SK-N-SH treated with all-trans-retinoic acid at 6 μM for 48 hours (cell line): ENCODE data around the gene PYM1.

ENCODE experiments used
- ATAC-seq: fragments of 200-7000 bp; cut with Tn5 transposase; 3 replicates; pipeline ENCODE4 v1.9.1; 2020; ENCODE audit warnings: mild to moderate bottlenecking, moderate library complexity
- CSDC2 ChIP-seq: fragments of 250-450 bp; sonication (Bioruptor Pico); IDR thresholded peaks from 2 replicates; pipeline ENCODE4 v1.5.0; 2020; ENCODE audit warnings: mild to moderate bottlenecking, moderate library complexity
- ESRRG ChIP-seq: fragments of 250-450 bp; sonication (Bioruptor Pico); IDR thresholded peaks from 2 replicates; pipeline ENCODE4 v1.6.1; 2021; ENCODE audit warnings: mild to moderate bottlenecking
- ISL1 ChIP-seq: fragments of 250-450 bp; sonication (Bioruptor Pico); IDR thresholded peaks from 2 replicates; pipeline ENCODE4 v2.1.2; 2022; ENCODE audit warnings: mild to moderate bottlenecking, moderate library complexity
- OSR1 ChIP-seq: fragments of 250-450 bp; sonication (Bioruptor Pico); IDR thresholded peaks from 2 replicates; pipeline ENCODE4 v1.8.0; 2022; ENCODE audit warnings: moderate library complexity, mild to moderate bottlenecking, inconsistent platforms
- PATZ1 ChIP-seq: fragments of 250-450 bp; sonication (Bioruptor Pico); IDR thresholded peaks from 2 replicates; pipeline ENCODE4 v1.8.0; 2020; ENCODE audit warnings: mild to moderate bottlenecking, moderate library complexity, borderline replicate concordance
- RARB ChIP-seq: fragments of 250-450 bp; sonication (Bioruptor Pico); IDR thresholded peaks from 2 replicates; pipeline ENCODE4 v1.8.0; 2021; ENCODE audit warnings: mild to moderate bottlenecking, moderate library complexity
- SNAI2 ChIP-seq: fragments of 250-450 bp; sonication (Bioruptor Pico); IDR thresholded peaks from 2 replicates; pipeline ENCODE4 v1.5.0; 2020; ENCODE audit warnings: mild to moderate bottlenecking, moderate library complexity
- TOX ChIP-seq: fragments of 250-450 bp; sonication (Bioruptor Pico); IDR thresholded peaks from 2 replicates; pipeline ENCODE4 v1.8.0; 2021; ENCODE audit warnings: mild to moderate bottlenecking, moderate library complexity, borderline replicate concordance
- ZC3H10 ChIP-seq: fragments of 250-450 bp; sonication (Bioruptor Pico); IDR thresholded peaks from 2 replicates; pipeline ENCODE4 v1.5.1; 2021; ENCODE audit warnings: mild to moderate bottlenecking, moderate library complexity
- ZFP3 ChIP-seq: fragments of 250-450 bp; sonication (Bioruptor Pico); IDR thresholded peaks from 2 replicates; pipeline ENCODE4 v1.5.0; 2020; ENCODE audit warnings: mild to moderate bottlenecking, moderate library complexity
- ZNF565 ChIP-seq: fragments of 450-650 bp; formaldehyde crosslinking; conservative IDR thresholded peaks from 2 replicates; pipeline ENCODE4 v1.5.0; 2020; ENCODE audit warnings: low read depth, mild to moderate bottlenecking, moderate library complexity
- ZNF70 ChIP-seq: fragments of 450-650 bp; formaldehyde crosslinking; IDR thresholded peaks from 2 replicates; pipeline ENCODE4 v1.5.0; 2020; ENCODE audit warnings: mild to moderate bottlenecking, moderate library complexity
- TF ChIP-seq, protein P1 (sequence below): fragments of 250-450 bp; sonication (Bioruptor Pico); IDR thresholded peaks from 2 replicates; pipeline ENCODE4 v1.5.1; 2021; ENCODE audit warnings: mild to moderate bottlenecking, moderate library complexity
- TF ChIP-seq, protein P2 (sequence below): fragments of 250-450 bp; sonication (Bioruptor Pico); IDR thresholded peaks from 2 replicates; pipeline ENCODE4 v1.5.0; 2020; ENCODE audit warnings: mild to moderate bottlenecking, moderate library complexity
- TF ChIP-seq, protein P3 (sequence below): fragments of 250-450 bp; sonication (Bioruptor Pico); IDR thresholded peaks from 2 replicates; pipeline ENCODE4 v1.5.1; 2020; ENCODE audit warnings: low read depth, mild to moderate bottlenecking, moderate library complexity

PYM1 gene

GRCh38 chr12:55922126-55922525 is 5.6 kb downstream of the PYM1 start:
- no peak for ATAC-seq
- TF ChIP-seq CSDC2 (CRISPR knock-in tag) (no peak), ISL1 (no peak), SNAI2 (CRISPR knock-in tag) (no peak), RARB (CRISPR knock-in tag) (no peak), OSR1 (no peak), ZFP3 (CRISPR knock-in tag) (no peak), PATZ1 (CRISPR knock-in tag) (no peak), ZNF70 (CRISPR knock-in tag) (no peak)
- TF ChIP-seq, protein P1, sequence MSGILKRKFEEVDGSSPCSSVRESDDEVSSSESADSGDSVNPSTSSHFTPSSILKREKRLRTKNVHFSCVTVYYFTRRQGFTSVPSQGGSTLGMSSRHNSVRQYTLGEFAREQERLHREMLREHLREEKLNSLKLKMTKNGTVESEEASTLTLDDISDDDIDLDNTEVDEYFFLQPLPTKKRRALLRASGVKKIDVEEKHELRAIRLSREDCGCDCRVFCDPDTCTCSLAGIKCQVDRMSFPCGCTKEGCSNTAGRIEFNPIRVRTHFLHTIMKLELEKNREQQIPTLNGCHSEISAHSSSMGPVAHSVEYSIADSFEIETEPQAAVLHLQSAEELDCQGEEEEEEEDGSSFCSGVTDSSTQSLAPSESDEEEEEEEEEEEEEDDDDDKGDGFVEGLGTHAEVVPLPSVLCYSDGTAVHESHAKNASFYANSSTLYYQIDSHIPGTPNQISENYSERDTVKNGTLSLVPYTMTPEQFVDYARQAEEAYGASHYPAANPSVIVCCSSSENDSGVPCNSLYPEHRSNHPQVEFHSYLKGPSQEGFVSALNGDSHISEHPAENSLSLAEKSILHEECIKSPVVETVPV = no peak
- TF ChIP-seq, protein P2, sequence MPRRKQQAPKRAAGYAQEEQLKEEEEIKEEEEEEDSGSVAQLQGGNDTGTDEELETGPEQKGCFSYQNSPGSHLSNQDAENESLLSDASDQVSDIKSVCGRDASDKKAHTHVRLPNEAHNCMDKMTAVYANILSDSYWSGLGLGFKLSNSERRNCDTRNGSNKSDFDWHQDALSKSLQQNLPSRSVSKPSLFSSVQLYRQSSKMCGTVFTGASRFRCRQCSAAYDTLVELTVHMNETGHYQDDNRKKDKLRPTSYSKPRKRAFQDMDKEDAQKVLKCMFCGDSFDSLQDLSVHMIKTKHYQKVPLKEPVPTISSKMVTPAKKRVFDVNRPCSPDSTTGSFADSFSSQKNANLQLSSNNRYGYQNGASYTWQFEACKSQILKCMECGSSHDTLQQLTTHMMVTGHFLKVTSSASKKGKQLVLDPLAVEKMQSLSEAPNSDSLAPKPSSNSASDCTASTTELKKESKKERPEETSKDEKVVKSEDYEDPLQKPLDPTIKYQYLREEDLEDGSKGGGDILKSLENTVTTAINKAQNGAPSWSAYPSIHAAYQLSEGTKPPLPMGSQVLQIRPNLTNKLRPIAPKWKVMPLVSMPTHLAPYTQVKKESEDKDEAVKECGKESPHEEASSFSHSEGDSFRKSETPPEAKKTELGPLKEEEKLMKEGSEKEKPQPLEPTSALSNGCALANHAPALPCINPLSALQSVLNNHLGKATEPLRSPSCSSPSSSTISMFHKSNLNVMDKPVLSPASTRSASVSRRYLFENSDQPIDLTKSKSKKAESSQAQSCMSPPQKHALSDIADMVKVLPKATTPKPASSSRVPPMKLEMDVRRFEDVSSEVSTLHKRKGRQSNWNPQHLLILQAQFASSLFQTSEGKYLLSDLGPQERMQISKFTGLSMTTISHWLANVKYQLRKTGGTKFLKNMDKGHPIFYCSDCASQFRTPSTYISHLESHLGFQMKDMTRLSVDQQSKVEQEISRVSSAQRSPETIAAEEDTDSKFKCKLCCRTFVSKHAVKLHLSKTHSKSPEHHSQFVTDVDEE (CRISPR knock-in tag) = no peak

DNA sequence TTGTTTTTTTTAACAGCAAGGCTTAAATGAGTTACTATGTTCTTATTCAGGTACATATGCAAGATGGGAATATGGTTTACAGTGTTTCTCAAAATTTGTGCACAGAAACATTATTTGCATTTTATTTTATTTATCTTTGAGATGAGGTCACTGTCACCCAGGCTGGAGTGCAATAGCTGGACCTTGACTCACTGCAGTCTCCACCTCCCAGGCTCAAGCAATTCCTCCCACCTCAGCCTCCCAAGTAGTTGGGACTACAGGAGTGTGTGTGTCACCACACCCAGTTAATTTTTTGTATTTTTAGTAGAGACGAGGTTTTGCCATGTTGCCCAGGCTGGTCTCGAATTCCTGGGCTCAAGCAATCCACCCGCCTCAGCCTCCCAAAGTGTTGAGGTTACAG is 8.7 kb downstream of the PYM1 start:
- peak; percentile 26; the same call in 1 of the 3 replicates for ATAC-seq

DNA sequence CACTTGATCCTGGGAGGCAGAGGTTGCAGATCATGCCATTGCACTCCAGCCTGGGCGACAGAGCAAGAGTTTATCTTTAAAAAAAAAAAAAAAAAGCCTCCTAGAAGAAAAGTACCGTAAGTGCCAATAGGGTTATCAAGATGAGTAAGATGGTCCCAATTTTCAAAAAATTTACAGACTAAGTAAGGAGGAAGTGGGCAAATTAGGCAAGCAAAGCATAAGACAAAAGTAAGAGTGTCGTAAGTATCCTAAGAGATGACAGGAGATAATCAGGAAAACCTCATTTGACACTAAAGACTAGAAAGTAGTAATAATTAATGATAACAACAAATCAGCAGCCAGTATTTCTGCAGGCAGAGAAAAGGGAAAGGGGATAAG is 12.2 kb downstream of the PYM1 start:
- ATAC-seq = no peak

GRCh38 chr12:55912908-55913307 is 14.8 kb downstream of the PYM1 start:
- TF ChIP-seq CSDC2 (CRISPR knock-in tag) (no peak), ZNF565 (no peak), ZNF70 (CRISPR knock-in tag) (no peak), ZC3H10 (CRISPR knock-in tag) (no peak), SNAI2 (CRISPR knock-in tag) (no peak)
- TF ChIP-seq, protein P3, sequence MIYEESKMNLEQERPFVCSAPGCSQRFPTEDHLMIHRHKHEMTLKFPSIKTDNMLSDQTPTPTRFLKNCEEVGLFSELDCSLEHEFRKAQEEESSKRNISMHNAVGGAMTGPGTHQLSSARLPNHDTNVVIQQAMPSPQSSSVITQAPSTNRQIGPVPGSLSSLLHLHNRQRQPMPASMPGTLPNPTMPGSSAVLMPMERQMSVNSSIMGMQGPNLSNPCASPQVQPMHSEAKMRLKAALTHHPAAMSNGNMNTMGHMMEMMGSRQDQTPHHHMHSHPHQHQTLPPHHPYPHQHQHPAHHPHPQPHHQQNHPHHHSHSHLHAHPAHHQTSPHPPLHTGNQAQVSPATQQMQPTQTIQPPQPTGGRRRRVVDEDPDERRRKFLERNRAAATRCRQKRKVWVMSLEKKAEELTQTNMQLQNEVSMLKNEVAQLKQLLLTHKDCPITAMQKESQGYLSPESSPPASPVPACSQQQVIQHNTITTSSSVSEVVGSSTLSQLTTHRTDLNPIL (CRISPR knock-in tag) = no peak
- TF ChIP-seq, protein P1 = no peak

More for the DNA sequence above, 12.2 kb downstream of the PYM1 start:
- no peak for TF ChIP-seq RARB (CRISPR knock-in tag)
- TF ChIP-seq ESRRG = no peak
- no peak for TF ChIP-seq TOX (CRISPR knock-in tag)
- no peak for TF ChIP-seq SNAI2 (CRISPR knock-in tag)
- TF ChIP-seq, protein P2 (CRISPR knock-in tag) = no peak
- TF ChIP-seq ISL1 = no peak

More at GRCh38 chr12:55912908-55913307, 14.8 kb downstream of the PYM1 start:
- no peak for ATAC-seq
